Osteocyte (in vitro differentiated cells): ENCODE results near the gene MAP7. TPM values are rescaled to one million over a fixed set of nuclear protein-coding genes. Genes with fewer than 3 reads are reported as not detected.
"Not testable (repeated sequence)": the region's sequence is repeated elsewhere in the genome, so short reads cannot be mapped to it uniquely, and the experiment has no call there.

Experiments used
- DNase-seq: peaks from one replicate; pipeline ENCODE4 v3.0.0; 2021; ENCODE audit warnings: mixed read lengths; ENCODE audit not compliant: unreplicated experiment; ENCODE audit errors: extremely low spot score
- H3K27ac Mint-ChIP-seq: one replicate; pipeline ENCODE4 v1.8.0; 2021; ENCODE audit warnings: mild to moderate bottlenecking, mixed read lengths; ENCODE audit not compliant: unreplicated experiment
- H3K27me3 Mint-ChIP-seq: one replicate; pipeline ENCODE4 v1.8.0; 2021; ENCODE audit warnings: mixed read lengths; ENCODE audit not compliant: unreplicated experiment
- H3K36me3 Mint-ChIP-seq: one replicate; pipeline ENCODE4 v1.8.0; 2021; ENCODE audit warnings: mixed read lengths; ENCODE audit not compliant: unreplicated experiment
- H3K4me1 Mint-ChIP-seq: one replicate; pipeline ENCODE4 v1.8.0; 2021; ENCODE audit warnings: mixed read lengths; ENCODE audit not compliant: unreplicated experiment
- H3K4me3 Mint-ChIP-seq: one replicate; pipeline ENCODE4 v1.8.0; 2021; ENCODE audit warnings: mild to moderate bottlenecking, moderate library complexity, mixed read lengths; ENCODE audit not compliant: unreplicated experiment
- H3K9me3 Mint-ChIP-seq: one replicate; pipeline ENCODE4 v1.8.0; 2021; ENCODE audit warnings: mixed read lengths; ENCODE audit not compliant: unreplicated experiment
- CTCF ChIP-seq: fragments of 200-600 bp; sonication (generic); IDR thresholded peaks from 2 replicates; pipeline ENCODE4 v1.5.0; 2021; ENCODE audit warnings: antibody characterized with exemption, mild to moderate bottlenecking, moderate library complexity
- total RNA-seq: library from RNA; stranded (reverse); gene quantifications from 2 replicates; pipeline ENCODE4 v1.2.1, GENCODE V29; 2021

MAP7 gene
- total RNA-seq, 1 donor from 2014 or later, result 0.38 TPM

GRCh38 chr6:136593748-136594490 lies 43.7 kb upstream of the MAP7 start:
- peak overlapping the region; percentile 65 for H3K27ac Mint-ChIP-seq
- TF ChIP-seq CTCF, result no peak

GRCh38 chr6:136592930-136593673 lies 42.9 kb upstream of the MAP7 start:
- DNase-seq, result no peak
- peaks cover 3% of the 10 kb centered on the region for H3K36me3 Mint-ChIP-seq
- H3K27ac Mint-ChIP-seq, result peak overlapping the region; percentile 65
- H3K9me3 Mint-ChIP-seq, result no peaks in the 10 kb centered on the region
- no peak overlapping the region for H3K4me3 Mint-ChIP-seq
- no peaks in the 10 kb centered on the region for H3K27me3 Mint-ChIP-seq
- H3K4me1 Mint-ChIP-seq, result peaks cover 18% of the 10 kb centered on the region
- TF ChIP-seq CTCF, result no peak

More at GRCh38 chr6:136593748-136594490, 43.7 kb upstream of the MAP7 start:
- Mint-ChIP-seq H3K9me3 (no peaks in the 10 kb centered on the region), H3K4me1 (peaks cover 18% of the 10 kb centered on the region), H3K4me3 (no peak overlapping the region), H3K36me3 (peaks cover 3% of the 10 kb centered on the region), H3K27me3 (no peaks in the 10 kb centered on the region)
- DNase-seq, result no peak

GRCh38 chr6:136591617-136592016 lies 41.4 kb upstream of the MAP7 start:
- no peaks in the 10 kb centered on the region for H3K9me3 Mint-ChIP-seq
- H3K4me3 Mint-ChIP-seq, result no peak overlapping the region
- H3K27ac Mint-ChIP-seq, result no peak overlapping the region
- no peak for DNase-seq
- peaks cover 22% of the 10 kb centered on the region for H3K4me1 Mint-ChIP-seq
- no peaks in the 10 kb centered on the region for H3K27me3 Mint-ChIP-seq
- peaks cover 3% of the 10 kb centered on the region for H3K36me3 Mint-ChIP-seq
- no peak for TF ChIP-seq CTCF

- not testable (repeated sequence) for H3K27me3 Mint-ChIP-seq
Observed at GRCh38 chr6:136590846-136591245, 40.6 kb upstream of the MAP7 start.

GRCh38 chr6:136587527-136587926 lies 37.3 kb upstream of the MAP7 start:
- Mint-ChIP-seq H3K9me3 (no peaks in the 10 kb centered on the region), H3K27me3 (no peaks in the 10 kb centered on the region), H3K36me3 (peaks cover 3% of the 10 kb centered on the region), H3K4me1 (peaks cover 16% of the 10 kb centered on the region), H3K27ac (no peak overlapping the region), H3K4me3 (no peak overlapping the region)
- no peak for DNase-seq
- TF ChIP-seq CTCF, result no peak

More at GRCh38 chr6:136590846-136591245, 40.6 kb upstream of the MAP7 start:
- H3K36me3 Mint-ChIP-seq, DNase-seq, H3K9me3 Mint-ChIP-seq, H3K4me3 Mint-ChIP-seq, H3K27ac Mint-ChIP-seq: not testable (repeated sequence)
- peaks cover 30% of the 10 kb centered on the region for H3K4me1 Mint-ChIP-seq
